Measurements from ENCODE around the gene ACTR1A.
"Not testable (repeated sequence)": the region's sequence is repeated elsewhere in the genome, so short reads cannot be mapped to it uniquely, and the experiment has no call there.

The ACTR1A gene

DNA sequence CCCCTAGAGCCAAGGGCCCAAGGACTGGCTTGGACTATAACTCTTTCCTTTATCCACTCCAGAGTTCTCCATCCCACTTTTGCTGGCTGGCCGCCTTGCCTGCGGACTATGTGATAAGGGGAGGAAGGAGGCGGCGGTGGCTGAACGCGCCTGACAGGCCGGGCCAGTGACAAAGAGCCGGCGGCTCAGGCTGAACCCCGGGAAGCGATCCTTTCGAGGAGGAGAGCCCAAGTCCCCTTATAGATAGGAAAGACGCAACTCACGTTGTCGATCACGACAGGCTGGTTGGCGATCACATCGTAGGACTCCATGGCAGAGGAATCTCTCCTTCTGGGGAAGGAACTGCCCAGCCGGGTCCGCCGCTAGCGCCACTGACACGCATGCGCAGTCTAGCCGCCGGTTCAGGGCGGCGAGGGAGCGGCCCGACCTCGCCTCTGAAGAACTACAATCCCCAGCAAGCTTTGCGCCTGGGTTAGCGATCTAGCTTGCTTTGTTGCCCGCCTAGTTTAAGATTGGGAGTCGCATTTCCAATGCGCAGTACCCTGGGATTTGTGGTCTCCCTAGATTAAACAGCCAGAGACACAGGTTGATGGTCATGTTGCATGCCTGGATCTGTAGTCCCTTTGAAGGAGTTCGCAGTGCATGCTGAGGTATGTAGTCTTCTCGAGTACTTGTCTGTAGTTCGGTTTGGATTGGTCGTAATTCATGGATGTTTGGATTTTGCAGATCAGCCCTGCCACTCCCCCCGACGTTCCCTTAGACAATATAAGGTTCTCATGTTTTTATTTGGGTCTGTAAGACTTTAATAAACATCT, at the start of gene ACTR1A:
TSS of gene ACTR1A (minus strand) at position 376 of the 815 bp plus-strand sequence. CDS start at position 311, 65 bp downstream.
- peak; percentile 97 for DNase-seq

- DNase-seq, result no peak
Observed at GRCh38 chr10:102550636-102551210, 48.2 kb upstream of the ACTR1A start.

DNA sequence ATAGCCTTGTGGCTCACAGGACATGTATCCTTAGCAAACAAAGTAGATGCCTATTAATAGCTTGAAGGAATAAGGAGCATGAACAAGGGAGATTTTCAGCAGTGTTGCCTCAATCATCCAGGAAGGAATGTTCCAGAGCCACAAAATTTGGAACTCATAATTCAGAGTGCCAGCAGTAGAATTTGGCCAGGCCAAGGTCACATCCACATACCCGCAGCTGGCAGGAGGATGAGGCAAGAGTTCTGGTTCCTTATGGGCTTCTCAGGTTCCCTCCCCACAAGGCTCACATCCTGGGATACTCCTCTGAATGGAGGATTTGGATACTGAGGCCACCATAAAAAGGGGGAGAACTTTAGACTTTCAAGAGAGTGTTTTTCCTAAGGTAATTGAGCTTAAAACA, 47.0 kb upstream of the ACTR1A start:
- DNase-seq, result no peak

DNA sequence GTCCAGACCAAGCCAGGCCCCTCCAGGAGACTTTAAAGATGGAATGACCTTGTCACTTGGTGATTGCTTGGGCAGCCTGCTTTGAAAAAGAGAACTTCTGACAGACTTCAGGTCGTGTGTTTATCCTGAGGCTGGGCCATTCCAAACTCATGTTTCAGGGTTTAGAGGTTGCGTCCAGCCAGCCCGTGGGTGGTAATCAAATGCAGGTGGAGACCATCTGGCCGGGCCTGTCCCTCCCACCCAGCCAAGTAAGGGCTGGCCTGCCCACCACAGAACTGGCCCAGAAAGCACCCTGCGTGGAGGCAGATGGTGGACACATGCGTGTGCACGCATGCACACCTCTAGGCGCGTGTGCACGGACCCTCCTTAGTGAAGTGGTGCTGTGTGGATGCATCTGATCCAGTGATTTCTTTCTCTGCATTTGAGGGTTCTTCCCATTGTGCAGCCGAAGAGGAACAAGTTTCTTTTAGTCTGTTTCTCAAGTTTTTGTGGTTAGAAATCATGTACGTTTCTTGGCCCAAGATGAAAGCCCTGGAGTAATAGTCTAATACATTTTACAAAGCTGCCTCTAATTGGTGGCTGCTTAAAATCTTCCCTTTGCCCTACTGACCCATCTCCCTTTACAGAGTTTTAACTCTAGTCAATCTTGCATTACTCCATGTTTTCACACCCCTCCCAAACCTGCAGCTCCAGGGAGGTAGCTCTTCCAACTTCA, 44.3 kb upstream of the ACTR1A start:
- DNase-seq, result no peak

GRCh38 chr10:102545997-102546396, 43.5 kb upstream of the ACTR1A start:
- DNase-seq, result no peak

GRCh38 chr10:102545265-102545871, 42.9 kb upstream of the ACTR1A start:
- no peak for DNase-seq

DNA sequence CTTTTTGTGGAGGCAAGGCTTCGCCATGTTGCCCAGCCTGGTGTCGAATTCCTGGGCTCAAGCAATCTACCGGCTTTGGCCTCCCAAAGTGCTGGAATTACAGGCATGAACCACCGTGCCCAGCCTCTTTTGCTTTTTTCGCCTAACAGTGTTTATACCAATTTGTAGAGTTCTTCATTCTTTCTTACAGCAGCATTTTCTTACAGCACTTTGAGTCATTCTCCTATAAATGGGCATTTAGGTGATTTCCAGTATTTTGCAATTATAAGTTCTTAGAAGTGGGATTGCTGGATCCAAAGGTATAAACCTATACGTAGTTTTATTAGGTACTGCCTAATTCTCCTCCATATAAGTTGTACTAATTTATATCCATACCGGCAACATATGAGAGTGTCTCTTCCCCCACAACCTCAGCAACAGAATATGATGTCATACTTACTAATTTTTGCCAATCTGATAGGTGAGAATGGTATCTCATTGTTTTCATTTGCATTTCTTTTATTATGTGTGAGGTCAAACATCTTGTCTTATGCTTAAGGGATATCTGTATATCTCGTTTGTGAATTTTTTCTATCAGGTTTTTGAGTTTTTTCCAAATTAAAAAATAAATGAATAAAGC, 40.4 kb upstream of the ACTR1A start:
- DNase-seq, result no peak

DNA sequence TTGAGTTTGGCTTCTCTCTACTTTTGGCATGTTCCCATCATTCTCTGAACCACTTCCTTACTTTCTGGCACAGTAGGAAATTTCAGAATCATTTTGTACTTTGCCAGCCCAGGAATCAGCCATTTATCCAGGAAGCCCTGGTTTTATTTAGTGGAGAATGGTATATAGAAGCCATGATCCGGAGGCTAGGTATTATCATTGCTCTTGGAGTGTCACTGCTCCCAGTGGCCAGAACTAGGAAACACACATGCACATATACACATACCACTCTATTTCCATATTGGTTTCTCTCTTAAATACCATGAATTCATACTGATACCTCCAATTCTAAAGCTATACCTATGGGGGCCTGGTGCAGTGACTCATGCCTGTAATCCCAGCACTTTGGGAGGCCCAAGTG, 37.5 kb upstream of the ACTR1A start:
- DNase-seq, result no peak

DNA sequence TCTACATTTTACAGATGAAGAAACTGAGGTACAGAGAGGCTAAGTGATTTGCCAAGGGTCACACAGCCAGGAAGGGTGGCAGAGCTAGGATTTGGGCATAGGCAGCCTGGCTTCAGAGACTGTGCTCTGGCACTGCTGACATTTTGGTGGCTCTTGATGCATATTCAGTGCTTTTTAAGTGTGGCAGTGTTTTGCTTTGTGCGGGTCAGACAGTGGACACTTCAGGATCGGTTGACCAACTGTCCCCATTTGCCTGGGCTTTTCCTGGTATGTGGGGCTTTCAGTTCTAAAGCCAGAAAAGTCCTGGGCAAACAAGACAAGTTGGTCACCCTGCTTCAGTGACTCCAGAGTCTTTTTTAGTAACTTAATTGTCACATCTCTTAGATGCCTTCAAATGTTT, 36.3 kb upstream of the ACTR1A start:
- DNase-seq, result no peak

DNA sequence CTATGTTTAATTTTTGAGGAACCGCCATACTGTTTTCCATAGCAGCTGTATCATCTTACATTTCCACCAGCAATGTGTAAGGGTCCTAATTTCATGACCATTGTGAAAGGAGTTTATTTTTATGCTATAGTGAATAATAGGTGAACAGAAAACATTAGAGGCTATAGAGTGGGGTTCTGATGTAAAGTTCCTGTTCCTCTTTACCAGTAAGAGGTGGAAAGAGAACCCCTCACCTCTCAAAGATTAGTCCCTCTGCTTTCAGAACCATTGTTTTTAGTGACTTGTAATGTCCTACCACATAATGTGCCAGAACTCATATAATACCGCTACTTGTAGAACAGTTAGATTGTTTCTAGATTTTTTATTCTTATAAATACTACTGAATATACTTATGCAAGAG, 35.4 kb upstream of the ACTR1A start:
- DNase-seq, result no peak

DNA sequence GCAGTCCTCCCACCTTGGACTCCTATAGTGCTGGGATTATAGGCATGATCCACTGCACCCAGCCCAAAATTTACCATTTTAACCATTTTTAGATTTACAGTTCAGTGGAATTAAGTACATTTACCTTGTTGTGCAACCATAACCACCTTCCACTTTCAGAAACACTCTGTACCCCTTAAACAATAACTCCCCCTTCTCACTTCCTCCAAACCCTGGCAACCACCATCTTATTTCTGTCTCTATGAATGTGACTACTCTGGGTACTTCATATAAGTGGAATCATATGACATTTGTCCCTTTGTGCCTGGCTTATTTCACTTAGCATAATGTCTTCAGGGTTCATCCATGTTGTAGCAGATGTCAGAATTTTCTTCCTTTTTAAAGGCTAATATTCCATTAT, 34.9 kb upstream of the ACTR1A start:
- no peak for DNase-seq

- no peak for DNase-seq
Observed at GRCh38 chr10:102535481-102536147, 33.1 kb upstream of the ACTR1A start.

DNA sequence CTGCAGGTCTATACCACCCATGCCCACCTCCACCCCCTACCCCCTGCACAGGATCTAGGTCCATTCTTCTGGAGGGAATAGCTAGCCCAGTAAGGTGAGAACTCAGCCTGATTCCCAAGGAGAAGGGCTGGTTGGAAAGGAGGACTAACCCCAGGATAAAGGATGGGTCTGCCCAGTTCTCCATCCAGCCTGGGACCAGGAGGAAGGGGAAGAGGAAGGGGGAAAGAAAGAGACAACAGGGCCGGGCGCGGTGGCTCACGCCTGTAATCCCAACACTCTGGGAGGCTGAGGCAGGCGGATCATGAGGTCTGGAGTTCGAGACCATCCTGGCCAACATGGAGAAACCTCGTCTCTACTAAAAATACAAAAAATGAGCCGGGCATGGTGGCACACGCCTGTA, 32.5 kb upstream of the ACTR1A start:
- DNase-seq, result not testable (repeated sequence)

GRCh38 chr10:102534333-102534732, 31.8 kb upstream of the ACTR1A start:
- no peak for DNase-seq

DNA sequence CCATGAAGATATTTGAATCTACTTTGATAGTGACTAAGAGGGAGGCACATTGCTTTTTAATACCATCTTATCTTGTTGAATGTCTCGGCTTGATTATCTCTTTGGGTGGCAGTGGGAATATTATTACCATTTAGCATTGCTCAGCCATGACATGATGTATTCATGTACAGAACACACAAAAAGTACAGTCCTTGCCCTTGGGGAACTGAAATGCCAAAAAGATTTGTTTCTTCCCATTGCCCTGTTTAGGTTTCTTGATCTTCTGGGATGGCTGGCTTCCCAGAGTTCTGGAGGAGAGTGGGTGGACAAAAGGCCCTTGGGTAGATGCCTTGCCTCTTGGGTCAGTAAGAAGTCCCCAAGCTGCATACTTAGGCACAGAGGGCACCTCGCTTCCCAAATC, 25.0 kb upstream of the ACTR1A start:
- DNase-seq, result no peak

DNA sequence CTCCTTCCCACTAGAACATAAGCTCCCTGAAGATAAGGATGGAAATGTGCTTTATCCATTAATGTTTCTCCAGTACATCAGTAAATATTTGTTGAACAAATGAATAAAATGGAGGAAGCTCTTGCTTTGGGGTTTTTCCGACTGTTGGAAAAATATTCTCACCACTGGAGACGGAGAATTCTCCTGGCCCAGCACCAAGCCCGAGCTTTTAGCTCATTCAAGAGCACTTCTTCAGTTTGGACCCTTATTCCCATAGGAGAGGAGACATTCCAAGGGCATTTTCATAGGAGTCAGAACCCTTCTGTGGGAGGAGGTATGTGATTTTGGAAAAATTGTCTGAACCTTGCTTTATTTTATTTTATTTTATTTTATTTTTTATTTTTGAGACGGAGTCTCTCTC, 22.2 kb upstream of the ACTR1A start:
- no peak for DNase-seq

DNA sequence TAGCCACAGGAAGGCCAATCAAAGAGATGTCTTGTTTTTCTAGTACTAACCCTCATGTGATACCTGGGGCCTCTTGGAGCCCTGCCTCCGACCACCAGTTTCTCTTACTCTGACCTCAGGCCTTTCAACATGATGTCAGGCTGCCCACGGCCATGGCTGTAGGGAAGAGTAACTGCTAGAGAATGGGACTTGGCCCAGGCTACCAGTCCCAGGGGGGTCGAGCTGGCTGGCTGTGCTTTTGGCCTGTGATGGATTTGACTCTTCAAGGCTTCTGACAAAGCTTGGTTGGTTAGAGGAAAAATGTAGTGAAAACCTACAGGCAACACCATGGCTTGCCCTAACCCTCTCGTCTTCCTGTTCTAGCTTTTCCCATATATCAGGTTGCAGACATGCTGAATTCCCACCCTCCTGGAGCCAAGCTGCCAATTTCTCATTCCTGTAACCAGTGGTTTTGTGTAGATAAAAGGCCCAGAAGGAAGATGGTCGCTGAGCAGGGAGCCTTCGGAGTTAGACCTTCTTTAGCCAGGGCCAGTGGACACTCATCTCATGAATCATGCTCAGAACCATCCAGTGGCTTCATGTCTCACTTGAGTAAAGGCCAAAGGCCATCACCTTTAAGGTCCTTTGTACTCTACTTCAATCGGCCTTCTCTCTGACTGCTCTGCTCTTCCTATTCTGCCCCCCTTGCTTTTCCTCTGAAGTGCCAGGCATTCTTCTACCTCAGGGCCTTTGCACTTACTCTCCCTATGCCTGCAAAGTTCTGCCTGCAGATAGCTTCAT, 20.9 kb upstream of the ACTR1A start:
- no peak for DNase-seq

DNA sequence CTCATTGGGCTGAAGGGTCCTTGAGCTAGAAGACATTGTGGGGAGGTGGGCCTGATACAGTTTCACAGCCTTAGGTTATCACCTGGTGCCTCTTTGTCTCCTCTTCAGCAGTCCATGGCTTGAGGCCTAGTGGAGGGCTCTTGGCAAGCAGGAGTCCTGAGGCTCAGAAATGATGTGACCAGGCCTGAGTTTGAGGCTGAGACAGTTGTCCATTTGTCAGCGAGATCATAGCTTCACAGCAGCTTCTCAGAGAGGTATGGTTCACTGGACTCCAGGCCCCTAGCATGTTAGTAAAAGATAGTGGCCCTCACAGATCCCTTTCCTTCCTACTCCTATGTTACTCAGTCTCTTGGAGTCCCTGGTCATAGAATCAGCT, 20.4 kb upstream of the ACTR1A start:
- DNase-seq, result no peak

- no peak for DNase-seq
Observed at GRCh38 chr10:102519246-102519825, 16.8 kb upstream of the ACTR1A start.

DNA sequence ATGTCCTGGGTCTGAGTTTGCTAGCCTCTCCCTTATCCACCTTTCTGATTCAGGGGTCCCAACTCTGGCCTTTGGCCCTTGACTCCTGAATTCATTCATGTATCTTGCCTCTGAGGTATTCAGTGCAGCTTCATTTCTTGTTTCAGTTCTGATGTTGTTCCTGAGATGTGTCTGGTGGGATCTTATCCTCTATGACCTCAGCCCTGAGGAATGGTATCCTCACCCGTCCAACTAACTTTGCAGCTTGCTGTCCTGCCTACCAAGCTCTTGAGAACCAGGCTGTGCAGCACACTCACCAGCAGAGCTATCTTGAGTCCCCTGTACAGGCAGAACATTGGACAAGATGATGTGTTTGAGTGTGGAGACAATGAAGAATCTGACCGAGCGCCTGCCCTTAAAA, 15.0 kb upstream of the ACTR1A start:
- DNase-seq, result no peak

GRCh38 chr10:102515724-102516123, 13.2 kb upstream of the ACTR1A start:
- no peak for DNase-seq

All from right forelimb (tissue), 1 donor.